K562 (cell line): Measurements from ENCODE around the gene PAX2. TPM values are rescaled to one million over a fixed set of nuclear protein-coding genes. Genes with fewer than 3 reads are reported as not detected.

Source experiments
- ATAC-seq: fragments of 200-7000 bp; cut with Tn5 transposase; 3 replicates; pipeline ENCODE4 v1.9.1; 2020; ENCODE audit warnings: moderate library complexity
- BruUV-seq: library from RNA; stranded (reverse); fragments of 400-500 nt; replicated peaks from 2 replicates; lab custom pipeline; 2021; lab: Mats Ljungman, UMichigan
- CTCF ChIA-PET: fragments of 300-600 bp; formaldehyde crosslinking; extraction: SDS; loops from one replicate; lab custom pipeline; 2021; ENCODE audit warnings: low intra/inter-chr PET ratio; lab: Yijun Ruan, JAX
- POLR2A ChIA-PET: fragments of 300-600, 350-650 bp; sonication (Branson Sonifier 250); formaldehyde crosslinking; extraction: SDS; loops from one replicate; lab custom pipeline; 2021; ENCODE audit warnings: antibody characterized with exemption, inconsistent platforms; lab: Yijun Ruan, JAX
- DNase-seq, 4 experiments: peaks; one replicate each; pipeline versions ENCODE4 v3.0.0 to v3.0.0-alpha.2; 2011 to 2018; ENCODE audit warnings: low spot score in 3 of 4, mixed read lengths in 3 of 4; ENCODE audit errors: extremely low read depth in 1 of 4
- FAIRE-seq: peaks from 2 replicates; lab custom pipeline; 2011; peaks lifted over from hg19 to GRCh38; lab: Jason Lieb, UNC
- H2AFZ ChIP-seq: 2 replicates; pipeline ENCODE4 v1.6.0; 2011; ENCODE audit warnings: low read depth, low read length, control low read depth, inconsistent platforms
- H3K27ac ChIP-seq: fragments of 200-600 bp; 3 replicates; pipeline ENCODE4 v1.8.0; 2011; ENCODE audit warnings: low read depth, mild to moderate bottlenecking, control low read depth, inconsistent platforms, low read length, moderate library complexity, mixed read lengths; ENCODE audit errors: extremely low read depth
- H3K27me3 ChIP-seq, 2 experiments: fragments of 300-600 bp in 1 of 2; 2 replicates in 1 of 2; 3 replicates in 1 of 2; pipeline versions ENCODE4 v1.6.0 to v1.8.0; 2011; ENCODE audit warnings: inconsistent platforms in 2 of 2, low read length in 2 of 2, mild to moderate bottlenecking in 1 of 2, mixed read lengths in 1 of 2, moderate library complexity in 1 of 2; ENCODE audit not compliant: control insufficient read depth in 2 of 2, insufficient read depth in 2 of 2
- H3K36me3 ChIP-seq: fragments of 300-600 bp; 3 replicates; pipeline ENCODE4 v1.8.0; 2011; ENCODE audit warnings: mild to moderate bottlenecking, low read length, inconsistent platforms; ENCODE audit not compliant: control insufficient read depth, insufficient read depth
- H3K4me1 ChIP-seq, 2 experiments: fragments of 200-600 bp in 1 of 2; replicated peaks in 1 of 2; 2 replicates in 1 of 2; 3 replicates in 1 of 2; pipeline versions ENCODE4 v1.5.1 to v1.8.0; 2011; ENCODE audit warnings: inconsistent platforms in 2 of 2, low read length in 2 of 2, mild to moderate bottlenecking in 1 of 2, mixed read lengths in 1 of 2, moderate library complexity in 1 of 2; ENCODE audit not compliant: control insufficient read depth in 2 of 2, insufficient read depth in 2 of 2
- H3K4me2 ChIP-seq: 2 replicates; pipeline ENCODE4 v1.6.1; 2011; ENCODE audit warnings: low read length, control low read depth, inconsistent platforms, mixed read lengths; ENCODE audit not compliant: insufficient read depth
- H3K4me3 ChIP-seq: fragments of 200-600 bp; sonication (generic), shearing (Covaris generic); 2 replicates; pipeline ENCODE4 v1.5.1; 2016; ENCODE audit warnings: control low read depth, inconsistent platforms
- H3K79me2 ChIP-seq: fragments of 200-600 bp; 3 replicates; pipeline ENCODE4 v1.8.0; 2011; ENCODE audit warnings: low read length, inconsistent platforms; ENCODE audit not compliant: control insufficient read depth, insufficient read depth
- H3K9ac ChIP-seq, 2 experiments: 2 replicates each; pipeline versions ENCODE4 v1.6.0 to v1.6.1; 2011; ENCODE audit warnings: low read depth in 2 of 2, low read length in 2 of 2, control low read depth in 1 of 2, inconsistent platforms in 1 of 2, mild to moderate bottlenecking in 1 of 2, mixed read lengths in 1 of 2; ENCODE audit not compliant: insufficient read depth in 1 of 2
- H3K9me1 ChIP-seq: one replicate; pipeline ENCODE4 v1.6.0; 2011; ENCODE audit warnings: inconsistent platforms, mild to moderate bottlenecking, low read length, moderate library complexity; ENCODE audit not compliant: control insufficient read depth, insufficient read depth
- H3K9me3 ChIP-seq: replicated peaks from 2 replicates; pipeline ENCODE4 v1.5.1; 2011; ENCODE audit warnings: low read depth, low read length, inconsistent platforms; ENCODE audit not compliant: control insufficient read depth, insufficient read depth
- H4K20me1 ChIP-seq: replicated peaks from 2 replicates; pipeline ENCODE4 v1.6.1; 2011; ENCODE audit warnings: low read length, inconsistent platforms, mixed read lengths; ENCODE audit not compliant: control insufficient read depth, insufficient read depth
- ATF1 ChIP-seq, 2 experiments: fragments of 450-650 bp in 1 of 2; IDR thresholded peaks; 2 replicates each; pipeline ENCODE4 v1.6.1; 2016; ENCODE audit warnings: missing compliant biosample characterization in 1 of 2, missing genetic modification characterization in 1 of 2
- CSDE1 ChIP-seq, 2 experiments: fragments of 450-650 bp; IDR thresholded peaks; 2 replicates each; pipeline ENCODE4 v1.6.1; 2016; ENCODE audit warnings: mild to moderate bottlenecking in 1 of 2
- FOSL1 ChIP-seq: fragments of 200-800 bp; sonication (Bioruptor generic); conservative IDR thresholded peaks from 2 replicates; pipeline ENCODE4 v1.6.1; 2016; ENCODE audit warnings: missing genetic modification characterization, missing compliant biosample characterization
- HDAC2 ChIP-seq: fragments of 450-650 bp; IDR thresholded peaks from 2 replicates; pipeline ENCODE4 v1.6.1; 2016; ENCODE audit warnings: mild to moderate bottlenecking
- HMG20A ChIP-seq: fragments of 450-650 bp; formaldehyde crosslinking; conservative IDR thresholded peaks from 2 replicates; pipeline ENCODE4 v1.4.0; 2020; ENCODE audit warnings: mild to moderate bottlenecking, mixed read lengths
- JUN ChIP-seq, 2 experiments: sonication (generic) in 1 of 2; formaldehyde crosslinking in 1 of 2; IDR thresholded peaks; 2 replicates each; pipeline versions ENCODE4 v1.6.1 to v1.8.0; 2012 to 2022; ENCODE audit warnings: borderline replicate concordance in 2 of 2, mild to moderate bottlenecking in 2 of 2, improper control_type of control experiment in 1 of 2, low read depth in 1 of 2, low read length in 1 of 2, missing genetic modification reagents in 1 of 2
- KLF16 ChIP-seq: IDR thresholded peaks from 2 replicates; pipeline ENCODE4 v1.6.1; 2016; ENCODE audit warnings: antibody characterized with exemption
- LEF1 ChIP-seq: fragments of 450-650 bp; IDR thresholded peaks from 2 replicates; pipeline ENCODE4 v1.6.1; 2016; ENCODE audit warnings: mild to moderate bottlenecking
- MITF ChIP-seq: IDR thresholded peaks from 2 replicates; pipeline ENCODE4 v1.6.1; 2014; ENCODE audit warnings: antibody characterized with exemption
- PTTG1 ChIP-seq: fragments of 450-650 bp; IDR thresholded peaks from 2 replicates; pipeline ENCODE4 v1.6.1; 2016; ENCODE audit warnings: low read depth, mild to moderate bottlenecking, missing genetic modification characterization, missing compliant biosample characterization
- RNF219 ChIP-seq: fragments of 250-450 bp; sonication (Bioruptor Pico); IDR thresholded peaks from 2 replicates; pipeline ENCODE4 v1.5.0; 2022; ENCODE audit warnings: mild to moderate bottlenecking
- SLC30A9 ChIP-seq: fragments of 250-450 bp; sonication (Bioruptor Pico); IDR thresholded peaks from 2 replicates; pipeline ENCODE4 v1.8.0; 2022; ENCODE audit warnings: mild to moderate bottlenecking, moderate library complexity
- SRSF1 ChIP-seq: fragments of 200-400 bp; formaldehyde crosslinking; IDR thresholded peaks from 2 replicates; pipeline ENCODE4 v1.6.1; 2017; ENCODE audit warnings: mild to moderate bottlenecking, low read depth, low read length, moderate library complexity
- XRCC5 ChIP-seq: fragments of 200-400 bp; formaldehyde crosslinking; IDR thresholded peaks from 2 replicates; pipeline ENCODE4 v1.6.1; 2017; ENCODE audit warnings: low read depth, mild to moderate bottlenecking, low read length
- ZC3H8 ChIP-seq: fragments of 450-650 bp; IDR thresholded peaks from 2 replicates; pipeline ENCODE4 v1.6.1; 2017
- ZFPM2 ChIP-seq: fragments of 250-450 bp; sonication (Bioruptor Pico); IDR thresholded peaks from 2 replicates; pipeline ENCODE4 v1.5.1; 2022; ENCODE audit warnings: mild to moderate bottlenecking
- ZNF253 ChIP-seq: fragments of 250-450 bp; sonication (Bioruptor Pico); conservative IDR thresholded peaks from 2 replicates; pipeline ENCODE4 v1.6.1; 2021; ENCODE audit warnings: mild to moderate bottlenecking
- ZNF589 ChIP-seq: fragments of 200-800 bp; sonication (Bioruptor generic); IDR thresholded peaks from 2 replicates; pipeline ENCODE4 v1.6.1; 2016; ENCODE audit warnings: low read depth, missing genetic modification characterization, missing compliant biosample characterization
- WGBS: fragments of 100-300 bp; shearing (Covaris generic); methylation state at CpG from one replicate; pipeline ENCODE4 v1.1.6; 2016; ENCODE audit warnings: low coverage, mixed read lengths; ENCODE audit not compliant: insufficient coverage; ENCODE audit errors: missing lambda C conversion rate; 5-methylcytosine and 5-hydroxymethylcytosine counted together
- in situ Hi-C: fragments of 300-500 bp; cut with MboI; formaldehyde crosslinking; loops from 4 replicates; pipeline ENCODE4 v1.15.0; 2018; ENCODE audit warnings: inconsistent platforms, mixed read lengths
- intact Hi-C: fragments of 100-400 bp; cut with micrococcal nuclease; formaldehyde crosslinking; loops from 2 replicates; pipeline ENCODE4 v1.14.2; 2022
- polyA plus RNA-seq, 8 experiments: library from polyadenylated mRNA; depleted of rRNA in 4 of 8; stranded (reverse) in 5 of 8; unstranded in 3 of 8; fragments of >200 nt; fragmentation: Nextera tagmentation in 2 of 8; fragmentation: Illumina TruSeq in 1 of 8; extraction: Ambion mirVana in 2 of 8; extraction: Trizol in 1 of 8; gene quantifications; 2 replicates each; pipeline versions ENCODE4 v1.2.1 to v1.2.3, GENCODE V29; 2011 to 2014; ENCODE audit warnings: inconsistent platforms in 1 of 8, missing spikeins in 1 of 8
- total RNA-seq, 7 experiments: library from RNA; depleted of rRNA in 6 of 7; stranded (reverse); fragments of >200 nt in 6 of 7; fragmentation: Illumina TruSeq in 2 of 7; extraction: Trizol in 2 of 7; gene quantifications; 2 replicates each; pipeline versions ENCODE4 v1.2.1 to v1.2.3, GENCODE V29; 2011 to 2021; ENCODE audit warnings: low replicate concordance in 1 of 7

PAX2 gene
- total and polyA plus RNA-seq, 9 of the 15 experiments (the other 6 are each of a cell fraction or from before 2014, with no cell fraction given): not detected

- H3K4me2 ChIP-seq: no peak overlapping the region
These were observed 3.6 kb downstream of the PAX2 start for GRCh38 chr10:100749059-100749308.

More at GRCh38 chr10:100749059-100749308, 3.6 kb downstream of the PAX2 start:
- in situ Hi-C loops: no loop called here
- TF ChIP-seq HMG20A (CRISPR knock-in tag) (no peak), MITF (no peak), PTTG1 (tag) (no peak), CSDE1 (IDR thresholded peaks at IDR 0.05) (no peak), XRCC5 (no peak), SLC30A9 (no peak), HDAC2 (no peak), KLF16 (no peak), JUN (IDR thresholded peaks at IDR 0.05; ENCODE audit: borderline replicate concordance, low read depth, low read length) (no peak), JUN (CRISPR knock-in tag; IDR thresholded peaks at IDR 0.05; ENCODE audit: borderline replicate concordance) (no peak), SRSF1 (no peak), ZFPM2 (CRISPR knock-in tag) (no peak), FOSL1 (tag) (no peak), ZC3H8 (no peak), ZNF253 (CRISPR knock-in tag) (no peak), ATF1 (CRISPR knock-in tag; IDR thresholded peaks at IDR 0.05) (no peak), ATF1 (tag; IDR thresholded peaks at IDR 0.05) (no peak), LEF1 (no peak), ZNF589 (CRISPR knock-in tag) (no peak), RNF219 (CRISPR knock-in tag) (no peak)
- TF ChIP-seq, all 486 proteins: peak for 0
- H3K36me3 ChIP-seq: no peaks in the 10 kb centered on the region
- H3K4me3 ChIP-seq: no peak overlapping the region
- CTCF ChIA-PET: no interaction called here
- ATAC-seq (no peak), FAIRE-seq (no peak), DNase-seq (no peak)
- H3K9ac ChIP-seq: no peak overlapping the region
- peaks cover 29 to 63% of the 10 kb centered on the region in 2 experiments; a peak in 4 of 5 replicates for H3K27me3 ChIP-seq
- WGBS: 1% methylated on average over 8 of the region's 8 CpGs
- no peaks in the 10 kb centered on the region for H3K79me2 ChIP-seq
- no peak overlapping the region for H2AFZ ChIP-seq
- peaks cover 0 to 21% of the 10 kb centered on the region in 2 experiments; a peak in 2 of 5 replicates for H3K4me1 ChIP-seq
- BruUV-seq: no TSS peak
- intact Hi-C loops: no loop called here
- no peak overlapping the region for H3K27ac ChIP-seq
- H3K9me3 ChIP-seq: no peaks in the 10 kb centered on the region
- peaks cover 4% of the 10 kb centered on the region; the same call in 1 of the 2 replicates for H4K20me1 ChIP-seq
- POLR2A ChIA-PET: no interaction called here
- H3K9me1 ChIP-seq: no peaks in the 10 kb centered on the region
